Thyroid gland (tissue), 4 donors: ENCODE results near the gene PRSS27. TPM values are rescaled to one million over a fixed set of nuclear protein-coding genes. Genes with fewer than 3 reads are reported as not detected.

Experiments used
- DNase-seq, 2 donors: peaks; one replicate each; pipeline ENCODE4 v3.0.0-alpha.2; 2019
- H3K27ac ChIP-seq, 3 donors: fragments of 200-600 bp; sonication (generic); 1 replicate in 2 of 3; 2 replicates in 1 of 3; pipeline ENCODE4 v1.5.1; 2016 to 2019; ENCODE audit warnings: mild to moderate bottlenecking in 1 of 3, moderate library complexity in 1 of 3
- H3K27me3 ChIP-seq: fragments of 200-600 bp; sonication (generic); one replicate; pipeline ENCODE4 v1.5.1; 2019
- H3K36me3 ChIP-seq, 2 donors: fragments of 200-600 bp; sonication (generic); one replicate each; pipeline ENCODE4 v1.5.1; 2016 to 2019
- H3K4me1 ChIP-seq, 2 donors: fragments of 200-600 bp; sonication (generic); one replicate each; pipeline ENCODE4 v1.5.1; 2017 to 2019
- H3K4me3 ChIP-seq, 3 donors: fragments of 200-600 bp; sonication (generic); replicated peaks in 1 of 3; 1 replicate in 2 of 3; 2 replicates in 1 of 3; pipeline ENCODE4 v1.5.1; 2016; ENCODE audit warnings: mild to moderate bottlenecking in 1 of 3
- H3K9me3 ChIP-seq: fragments of 200-600 bp; sonication (generic); one replicate; pipeline ENCODE4 v1.5.1; 2017
- POLR2A ChIP-seq, 2 donors: fragments of 450-650 bp; IDR thresholded peaks; one replicate each; pipeline ENCODE4 v1.6.1; 2017; ENCODE audit warnings: antibody characterized with exemption in 2 of 2, mild to moderate bottlenecking in 2 of 2, moderate library complexity in 1 of 2
- WGBS, 2 donors: methylation state at CpG; one replicate each; pipeline ENCODE4 v1.1.5; 2017; 5-methylcytosine and 5-hydroxymethylcytosine counted together
- intact Hi-C: fragments of 100-400 bp; cut with DNase I; formaldehyde crosslinking; loops from one replicate; pipeline ENCODE4 v1.15.1; 2023
- total RNA-seq, 4 donors: library from RNA; depleted of rRNA; stranded (reverse); fragments of >200 nt; gene quantifications; one replicate each; pipeline ENCODE4 v1.2.3, GENCODE V29; 2016
- TF ChIP-seq, protein P1 (sequence below), 6 experiments: fragments of 200-600 bp in 3 of 6; fragments of 450-650 bp in 3 of 6; sonication (generic) in 3 of 6; IDR thresholded peaks; one replicate each; pipeline ENCODE4 v1.5.1; 2016 to 2019; ENCODE audit warnings: antibody characterized with exemption in 6 of 6, mild to moderate bottlenecking in 2 of 6, inconsistent platforms in 1 of 6, moderate library complexity in 1 of 6

PRSS27 gene
- total RNA-seq, 4 donors from 2014 or later, result 1.1 to 1.5 (median 1.1) TPM; not detected in 1

DNA sequence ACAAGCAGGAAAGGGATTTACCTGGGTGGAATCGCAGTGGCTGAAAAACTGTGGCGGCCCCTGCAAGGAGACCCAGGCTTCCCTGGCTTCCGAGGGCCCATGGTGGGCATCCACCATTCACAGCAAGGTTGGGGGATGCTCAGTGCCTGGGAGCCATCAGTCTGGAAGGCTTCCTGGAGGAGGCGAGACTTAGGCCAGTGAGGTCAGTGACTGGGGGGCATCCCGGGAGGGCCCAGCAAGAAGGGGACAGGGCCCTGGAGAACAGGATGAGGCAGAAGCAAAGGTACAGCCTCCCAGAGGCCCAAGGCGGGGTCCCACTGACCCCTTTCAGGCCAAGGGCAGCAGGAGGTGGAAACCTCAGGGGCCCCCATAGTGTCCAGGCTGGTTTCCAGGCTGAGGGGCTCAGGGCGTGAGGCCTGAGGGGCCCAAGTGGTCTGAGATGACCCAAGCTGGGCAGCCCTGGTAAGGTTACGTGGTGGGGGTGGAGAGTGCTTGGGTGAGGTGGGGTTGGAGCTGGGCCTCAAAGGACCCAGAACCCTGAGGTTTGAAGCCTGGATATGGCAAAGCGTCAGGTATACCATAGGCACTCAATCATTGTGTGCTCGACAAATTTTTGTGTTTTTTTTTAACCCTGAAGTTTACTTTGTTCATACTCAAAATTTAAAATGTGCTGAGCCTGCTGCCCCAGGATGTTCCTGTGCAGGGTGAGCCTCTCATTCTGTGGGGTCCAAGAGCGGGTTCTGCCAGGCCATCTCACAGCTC lies 16.6 kb upstream of the PRSS27 start:
- DNase-seq, result no peak
- H3K36me3 ChIP-seq, result no peaks in the 10 kb centered on the region
- peaks cover 0 to 4% of the 10 kb centered on the region in 2 donors for H3K4me1 ChIP-seq
- no peak overlapping the region for H3K27ac ChIP-seq
- no peaks in the 10 kb centered on the region for H3K27me3 ChIP-seq
- H3K9me3 ChIP-seq, result no peaks in the 10 kb centered on the region
- TF ChIP-seq, protein P1, sequence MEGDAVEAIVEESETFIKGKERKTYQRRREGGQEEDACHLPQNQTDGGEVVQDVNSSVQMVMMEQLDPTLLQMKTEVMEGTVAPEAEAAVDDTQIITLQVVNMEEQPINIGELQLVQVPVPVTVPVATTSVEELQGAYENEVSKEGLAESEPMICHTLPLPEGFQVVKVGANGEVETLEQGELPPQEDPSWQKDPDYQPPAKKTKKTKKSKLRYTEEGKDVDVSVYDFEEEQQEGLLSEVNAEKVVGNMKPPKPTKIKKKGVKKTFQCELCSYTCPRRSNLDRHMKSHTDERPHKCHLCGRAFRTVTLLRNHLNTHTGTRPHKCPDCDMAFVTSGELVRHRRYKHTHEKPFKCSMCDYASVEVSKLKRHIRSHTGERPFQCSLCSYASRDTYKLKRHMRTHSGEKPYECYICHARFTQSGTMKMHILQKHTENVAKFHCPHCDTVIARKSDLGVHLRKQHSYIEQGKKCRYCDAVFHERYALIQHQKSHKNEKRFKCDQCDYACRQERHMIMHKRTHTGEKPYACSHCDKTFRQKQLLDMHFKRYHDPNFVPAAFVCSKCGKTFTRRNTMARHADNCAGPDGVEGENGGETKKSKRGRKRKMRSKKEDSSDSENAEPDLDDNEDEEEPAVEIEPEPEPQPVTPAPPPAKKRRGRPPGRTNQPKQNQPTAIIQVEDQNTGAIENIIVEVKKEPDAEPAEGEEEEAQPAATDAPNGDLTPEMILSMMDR (IDR thresholded peaks at IDR 0.05), result no peak
- TF ChIP-seq POLR2A (IDR thresholded peaks at IDR 0.05), result no peak
- WGBS, 2 donors, result 92 to 93% methylated on average over 9 to 11 of the region's 11 CpGs
- intact Hi-C loops, result no loop called here
- no peak overlapping the region for H3K4me3 ChIP-seq

DNA sequence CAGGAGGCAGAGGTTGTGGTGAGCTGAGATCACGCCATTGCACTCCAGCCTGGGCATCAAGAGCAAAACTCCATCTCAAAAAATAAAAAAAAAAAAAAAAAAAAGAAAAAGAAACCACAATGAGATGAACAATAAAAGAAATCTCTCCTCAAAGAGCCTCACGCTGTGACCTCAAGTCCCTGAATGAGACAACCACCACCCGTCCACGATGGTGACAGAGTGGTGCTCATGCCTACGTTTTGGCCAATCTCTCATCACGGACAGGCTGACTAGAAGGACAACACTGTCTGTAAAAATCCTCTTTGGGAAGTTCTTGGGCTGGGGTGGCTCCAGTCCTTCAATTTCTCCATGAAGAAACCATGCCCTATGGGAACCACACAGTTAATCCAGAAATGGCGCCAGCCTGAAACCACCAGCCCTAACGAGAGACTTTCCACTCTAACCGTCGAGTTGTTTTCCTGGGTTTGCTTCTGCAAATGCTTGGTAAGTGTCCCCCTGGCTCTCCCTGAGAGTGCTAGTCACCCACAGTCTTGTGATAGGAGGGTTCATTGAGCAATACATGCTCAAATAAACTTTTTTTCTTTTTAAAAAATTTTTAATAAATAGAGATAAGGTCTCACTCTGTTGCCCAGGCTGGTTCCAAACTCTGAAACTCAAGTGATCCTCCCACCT lies 15.0 kb upstream of the PRSS27 start:
- DNase-seq, result no peak
- intact Hi-C loops, result no loop called here
- Histone ChIP-seq H3K27ac (no peak overlapping the region), H3K4me1 (peaks cover 0 to 4% of the 10 kb centered on the region in 2 donors), H3K36me3 (no peaks in the 10 kb centered on the region), H3K27me3 (no peaks in the 10 kb centered on the region), H3K9me3 (no peaks in the 10 kb centered on the region), H3K4me3 (no peak overlapping the region)
- TF ChIP-seq, protein P1 (IDR thresholded peaks at IDR 0.05), result no peak
- TF ChIP-seq POLR2A (IDR thresholded peaks at IDR 0.05), result no peak
- WGBS, 2 donors, result 65 to 70% methylated on average over 10 of the region's 10 CpGs

DNA sequence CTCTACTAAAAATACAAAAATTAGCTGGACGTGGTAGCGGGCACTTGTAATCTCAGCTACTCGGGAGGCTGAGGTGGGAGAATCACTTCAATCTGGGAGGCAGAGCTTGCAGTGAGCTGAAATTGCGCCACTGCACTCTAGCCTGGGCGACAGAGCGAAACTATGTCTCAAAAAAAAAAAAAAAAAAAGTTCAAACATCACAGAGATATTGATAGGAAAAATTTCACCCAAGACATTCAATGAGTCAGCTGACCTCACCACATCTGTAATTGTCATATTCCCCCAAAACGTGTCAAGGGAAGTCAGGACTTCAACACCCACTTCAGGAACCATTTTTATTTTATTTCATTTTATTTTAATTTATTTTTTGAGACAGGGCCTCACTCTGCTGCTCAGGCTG lies 8.0 kb upstream of the PRSS27 start:
- 72 to 73% methylated on average over 7 of the region's 7 CpGs for WGBS, 2 donors
- no peaks in the 10 kb centered on the region for H3K36me3 ChIP-seq
- intact Hi-C loops, result no loop called here
- no peak for TF ChIP-seq POLR2A (IDR thresholded peaks at IDR 0.05)
- TF ChIP-seq, protein P1 (IDR thresholded peaks at IDR 0.05), result no peak
- no peak for DNase-seq
- H3K27me3 ChIP-seq, result no peaks in the 10 kb centered on the region
- H3K4me3 ChIP-seq, result no peak overlapping the region
- H3K27ac ChIP-seq, result no peak overlapping the region
- H3K9me3 ChIP-seq, result no peaks in the 10 kb centered on the region
- H3K4me1 ChIP-seq, result peaks cover 0 to 4% of the 10 kb centered on the region in 2 donors

DNA sequence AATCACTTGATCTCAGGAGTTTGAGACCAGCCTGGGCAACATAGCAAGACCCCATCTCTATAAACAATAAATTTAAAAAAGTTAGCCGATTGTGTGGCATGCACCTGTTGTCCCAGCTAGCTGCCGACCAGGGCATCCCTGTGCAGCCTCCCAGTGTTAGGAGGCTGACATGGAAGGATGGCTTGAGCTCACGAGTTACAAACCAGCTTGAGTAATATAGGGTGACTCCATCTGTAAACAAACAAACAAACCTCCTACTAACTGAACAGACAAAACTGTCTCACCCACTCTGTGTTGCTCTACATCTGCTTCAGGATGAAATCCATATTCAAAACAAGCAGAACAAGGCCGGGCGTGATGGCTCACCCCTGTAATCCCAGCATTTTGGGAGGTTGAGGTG lies 6.9 kb upstream of the PRSS27 start:
- Histone ChIP-seq H3K27me3 (no peaks in the 10 kb centered on the region), H3K9me3 (no peaks in the 10 kb centered on the region), H3K36me3 (no peaks in the 10 kb centered on the region), H3K27ac (no peak overlapping the region), H3K4me1 (no peaks in the 10 kb centered on the region), H3K4me3 (no peak overlapping the region)
- intact Hi-C loops, result no loop called here
- TF ChIP-seq POLR2A (IDR thresholded peaks at IDR 0.05), result no peak
- TF ChIP-seq, protein P1 (IDR thresholded peaks at IDR 0.05), result no peak
- 90 to 92% methylated on average over 5 of the region's 5 CpGs for WGBS, 2 donors
- DNase-seq, result no peak

DNA sequence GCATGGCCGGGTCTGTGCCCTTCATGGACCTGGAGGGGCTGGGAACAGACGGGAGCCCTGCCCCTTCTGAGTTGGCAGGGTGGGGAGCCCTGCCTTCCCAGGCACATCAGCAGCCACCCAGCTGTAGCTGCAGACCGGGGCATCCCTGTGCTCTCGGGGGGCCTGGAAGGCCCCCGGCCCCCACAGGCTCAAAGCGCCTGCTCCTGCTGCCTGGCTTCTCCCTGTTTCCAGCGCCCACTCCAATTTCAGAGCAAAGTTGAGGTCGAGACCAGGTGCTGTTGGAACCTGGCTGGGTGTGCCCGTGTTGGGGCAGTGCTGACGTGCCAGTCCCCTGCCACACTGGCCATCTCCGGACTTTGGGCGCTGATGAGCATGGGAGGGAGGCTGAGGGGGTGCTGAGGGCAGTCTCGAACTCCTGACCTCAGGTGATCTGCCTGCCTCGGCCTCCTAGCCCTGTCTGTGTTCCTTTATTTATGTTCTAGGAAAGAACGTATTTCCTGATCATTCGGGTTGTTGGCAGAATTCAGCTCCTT lies 4.9 kb upstream of the PRSS27 start:
- H3K27ac ChIP-seq, result no peak overlapping the region
- WGBS, 2 donors, result 60 to 77% methylated on average over 10 to 16 of the region's 16 CpGs
- intact Hi-C loops, result no loop called here
- no peaks in the 10 kb centered on the region for H3K36me3 ChIP-seq
- H3K9me3 ChIP-seq, result no peaks in the 10 kb centered on the region
- TF ChIP-seq POLR2A (IDR thresholded peaks at IDR 0.05), result no peak
- TF ChIP-seq, protein P1 (IDR thresholded peaks at IDR 0.05), result no peak
- H3K4me3 ChIP-seq, result no peak overlapping the region
- H3K4me1 ChIP-seq, result peaks cover 4 to 14% of the 10 kb centered on the region in 2 donors
- no peak for DNase-seq
- no peaks in the 10 kb centered on the region for H3K27me3 ChIP-seq
